ENCODE results near the gene CAMK1D.

The CAMK1D gene

GRCh38 chr10:12405342-12406320 lies 56.3 kb downstream of the CAMK1D start:
- DNase-seq = no peak

DNA sequence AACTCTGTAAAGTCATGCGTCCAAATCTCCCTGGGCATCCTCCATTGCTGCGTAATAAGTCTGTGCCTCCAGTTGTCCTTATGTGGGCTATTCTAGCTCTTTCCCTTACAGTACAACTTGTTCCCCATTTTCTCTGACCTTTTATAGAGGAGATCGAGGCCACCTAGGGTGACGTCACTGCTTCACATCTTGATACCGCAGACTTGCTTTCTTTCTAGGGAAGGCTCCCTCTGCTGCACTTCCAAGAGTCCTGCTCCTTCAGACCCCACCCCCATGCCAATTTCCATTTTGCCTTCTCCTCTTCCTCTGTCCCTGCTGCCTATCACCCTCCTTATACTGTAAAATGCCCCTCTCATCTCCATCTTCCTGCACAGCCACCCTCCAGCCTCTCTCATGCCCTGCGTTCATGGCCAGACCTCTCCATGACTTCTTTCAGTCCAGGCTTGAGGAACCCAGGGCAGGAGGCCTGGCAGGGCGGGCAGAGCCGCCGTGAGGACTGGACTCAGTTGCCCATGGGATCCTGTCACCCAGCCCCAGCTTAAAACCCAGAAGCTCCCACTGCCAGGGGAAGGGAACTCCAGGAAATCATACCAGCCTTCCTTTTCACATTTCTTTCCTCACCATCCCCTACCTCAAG lies 57.5 kb downstream of the CAMK1D start:
- DNase-seq = no peak

DNA sequence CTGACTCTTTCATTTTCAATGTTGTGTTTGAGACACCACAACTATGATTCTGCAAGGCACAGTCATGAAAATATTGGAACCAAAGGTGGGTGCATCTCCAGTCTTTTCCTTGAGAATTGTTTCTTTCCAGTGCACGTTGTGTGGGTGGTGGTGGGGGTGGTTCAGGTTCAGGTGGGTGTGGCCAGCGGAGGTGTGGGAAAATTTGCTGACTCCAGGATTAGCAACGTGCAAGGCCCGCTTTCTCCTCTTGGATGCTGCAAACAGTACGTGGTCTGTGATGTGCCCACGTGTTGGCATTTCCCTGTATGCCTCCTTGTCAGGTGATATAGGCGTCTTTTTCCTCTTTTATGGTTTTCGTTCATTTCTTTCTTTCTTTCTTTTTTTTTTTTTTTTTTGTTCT lies 59.1 kb downstream of the CAMK1D start:
- DNase-seq = no peak

DNA sequence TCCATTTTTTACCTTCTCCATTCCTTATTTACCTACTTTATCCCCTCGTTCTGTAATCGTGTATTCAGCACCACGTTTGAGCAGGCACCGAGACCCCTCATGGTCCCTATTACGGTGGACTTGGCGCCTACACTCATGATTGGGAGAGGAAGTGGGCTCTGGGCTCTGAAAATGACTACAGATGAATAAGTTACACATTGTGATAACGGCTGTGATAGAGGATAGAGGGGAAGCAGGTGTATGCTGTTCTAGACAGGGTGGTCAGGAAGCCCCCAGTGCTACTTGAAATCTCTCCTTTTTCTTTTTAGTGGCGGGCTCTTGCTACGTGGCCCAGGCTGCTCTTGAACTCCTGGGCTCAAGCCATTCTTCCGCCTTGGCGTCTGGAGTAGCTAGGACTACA lies 59.8 kb downstream of the CAMK1D start:
- no peak for DNase-seq

- DNase-seq = no peak
These were observed 60.3 kb downstream of the CAMK1D start for GRCh38 chr10:12409613-12410012.

- DNase-seq = no peak
These were observed 63.5 kb downstream of the CAMK1D start for GRCh38 chr10:12412666-12413368.

- no peak for DNase-seq
These were observed 64.0 kb downstream of the CAMK1D start for GRCh38 chr10:12413369-12413711.

DNA sequence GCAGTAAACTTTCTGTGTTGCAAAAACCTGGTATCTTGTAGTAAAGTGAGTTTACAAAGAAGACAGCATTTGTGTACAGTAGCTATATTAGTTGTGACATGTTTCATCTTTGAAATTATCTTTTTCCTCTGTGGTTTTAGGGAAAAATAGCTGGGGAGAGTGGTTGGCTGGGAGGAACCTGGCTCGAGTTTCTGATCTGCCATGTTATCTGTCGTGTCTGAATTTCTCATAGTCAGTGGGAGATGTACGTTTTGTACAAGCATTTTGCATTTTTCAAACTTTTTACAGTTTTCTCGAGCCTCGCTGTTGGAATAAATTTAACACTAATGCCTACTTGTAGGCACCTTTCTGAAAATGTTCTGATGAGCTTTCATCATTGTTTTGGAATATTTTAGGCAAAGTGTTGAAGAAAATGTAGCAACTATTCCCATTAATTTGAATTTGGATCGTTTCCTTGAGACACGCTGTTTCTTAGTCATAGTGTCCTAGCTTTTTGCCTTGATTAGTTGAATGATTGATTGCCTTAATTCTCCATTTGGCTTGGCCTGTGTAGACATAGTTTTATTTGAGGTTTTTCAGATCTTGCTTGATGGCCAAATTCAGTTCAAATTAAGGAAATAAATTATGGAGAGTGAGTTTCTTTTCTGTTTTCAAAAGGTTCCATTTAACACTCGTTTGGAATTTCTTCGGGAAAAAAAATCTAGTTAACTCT lies 65.1 kb downstream of the CAMK1D start:
- DNase-seq = no peak

GRCh38 chr10:12416344-12417050 lies 67.2 kb downstream of the CAMK1D start:
- peak; percentile 51 for DNase-seq

DNA sequence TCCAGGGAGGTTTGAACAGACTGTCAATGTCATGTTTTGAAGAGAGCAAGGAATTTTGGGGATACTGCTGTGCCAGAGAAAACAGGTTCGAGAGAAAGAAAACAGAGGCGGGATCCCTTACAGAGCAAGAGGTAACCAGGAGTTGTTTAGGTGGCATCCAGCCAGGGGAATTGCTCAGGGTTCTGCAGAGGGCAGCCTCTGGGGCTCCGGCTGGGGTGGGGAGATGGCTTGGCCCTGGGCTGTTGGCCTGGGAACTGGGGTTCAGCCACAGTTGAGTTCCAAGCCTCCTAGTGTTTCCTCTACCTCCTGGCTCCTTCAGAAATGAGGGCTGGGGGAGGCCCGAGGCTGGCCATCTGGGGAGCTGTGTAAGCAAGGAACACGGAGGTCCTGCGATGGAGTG lies 68.0 kb downstream of the CAMK1D start:
- DNase-seq = no peak

DNA sequence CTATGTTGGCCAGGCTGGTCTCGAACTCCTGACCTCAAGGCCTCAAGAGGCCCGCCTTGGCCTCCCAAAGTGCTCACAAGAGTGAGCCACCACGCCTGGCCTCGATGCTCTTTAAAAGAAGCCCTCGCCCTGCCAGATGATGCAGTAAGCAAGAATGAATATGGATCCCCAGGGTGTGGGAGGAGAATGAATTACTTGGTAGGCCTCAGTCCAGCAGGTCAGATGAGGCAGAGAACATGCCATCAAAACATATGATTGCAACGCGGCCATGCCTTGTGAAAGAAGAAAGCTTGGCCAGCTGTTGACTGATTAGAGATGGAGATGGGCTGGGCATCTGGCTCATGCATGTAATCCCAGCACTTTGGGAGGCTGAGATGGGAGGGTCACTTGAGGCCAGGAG lies 68.7 kb downstream of the CAMK1D start:
- no peak for DNase-seq

DNA sequence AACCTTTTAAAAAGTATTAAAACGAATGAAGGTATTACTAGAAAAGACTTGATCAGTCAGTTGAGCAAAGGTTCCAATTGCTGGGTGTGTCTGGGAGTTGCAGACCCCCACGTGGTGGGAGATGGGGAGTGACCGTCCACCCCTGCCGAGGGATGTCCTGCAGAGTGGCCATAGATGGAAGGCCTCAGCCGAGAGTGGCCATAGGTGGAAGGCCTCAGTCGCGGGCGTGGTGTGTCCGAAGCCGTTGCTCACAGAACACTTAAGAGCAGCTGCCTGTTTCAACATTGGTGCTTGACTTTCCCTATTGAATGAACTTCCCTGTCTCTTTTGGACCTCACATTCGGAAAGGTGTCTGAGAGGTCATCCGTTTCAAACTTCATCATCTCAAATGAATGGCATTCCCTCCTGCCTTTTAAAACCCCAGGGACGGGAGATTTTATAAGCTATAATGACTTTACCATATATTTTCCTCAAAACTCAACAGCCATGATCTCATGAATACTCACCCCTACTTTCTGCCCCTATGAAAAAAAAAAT lies 69.4 kb downstream of the CAMK1D start:
- DNase-seq = no peak

GRCh38 chr10:12419262-12419847 lies 70.0 kb downstream of the CAMK1D start:
- peak; percentile 51 for DNase-seq

DNA sequence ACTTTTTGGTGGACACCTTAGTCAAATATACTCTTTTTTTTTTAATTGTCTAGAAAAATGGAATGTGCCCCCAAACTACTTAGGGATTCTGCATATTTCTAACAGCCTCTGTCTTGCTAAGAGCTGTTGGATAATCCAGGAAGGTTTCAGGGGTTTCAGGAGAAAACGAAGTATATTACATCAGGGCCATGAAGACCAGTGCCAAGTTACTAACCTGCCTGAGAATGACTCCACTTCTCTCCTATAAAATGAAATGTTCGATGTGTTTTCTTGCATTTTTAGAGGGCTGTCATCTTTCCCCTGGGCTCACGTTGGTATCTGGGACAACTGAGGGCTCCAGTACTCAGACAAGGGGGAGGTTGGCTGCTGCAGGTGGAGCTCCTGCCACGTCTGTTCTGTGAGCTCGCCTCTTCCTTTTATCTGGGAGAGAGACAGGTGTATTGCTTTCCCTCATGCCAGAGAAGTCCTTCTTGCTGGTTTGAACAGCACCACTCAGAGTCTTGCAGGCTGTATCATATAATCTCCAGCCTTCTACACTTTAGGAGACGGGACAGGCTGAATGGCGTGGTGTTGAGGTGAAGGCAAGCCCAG lies 71.3 kb downstream of the CAMK1D start:
- DNase-seq = no peak

GRCh38 chr10:12422189-12422588 lies 72.8 kb downstream of the CAMK1D start:
- no peak for DNase-seq

DNA sequence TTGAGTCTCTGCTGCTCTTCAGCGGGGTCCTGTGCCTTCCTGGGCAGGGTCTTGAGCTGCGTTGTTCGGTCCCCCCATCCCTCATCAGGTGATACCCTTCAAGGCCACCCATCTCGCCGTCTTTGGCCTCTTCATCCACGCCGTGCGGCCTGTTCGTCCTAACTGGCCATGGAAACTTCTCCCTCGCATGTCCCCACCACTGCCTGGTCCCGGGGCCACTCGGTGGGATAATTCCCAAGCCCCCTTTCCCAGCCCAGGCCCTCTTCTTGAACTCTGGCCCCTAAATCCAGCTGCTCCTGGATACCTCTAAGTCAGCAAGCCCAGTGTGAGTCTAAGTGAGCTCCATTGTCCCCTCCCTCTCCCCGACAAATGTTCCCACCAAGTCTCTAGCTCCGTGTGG lies 74.5 kb downstream of the CAMK1D start:
- DNase-seq = no peak

DNA sequence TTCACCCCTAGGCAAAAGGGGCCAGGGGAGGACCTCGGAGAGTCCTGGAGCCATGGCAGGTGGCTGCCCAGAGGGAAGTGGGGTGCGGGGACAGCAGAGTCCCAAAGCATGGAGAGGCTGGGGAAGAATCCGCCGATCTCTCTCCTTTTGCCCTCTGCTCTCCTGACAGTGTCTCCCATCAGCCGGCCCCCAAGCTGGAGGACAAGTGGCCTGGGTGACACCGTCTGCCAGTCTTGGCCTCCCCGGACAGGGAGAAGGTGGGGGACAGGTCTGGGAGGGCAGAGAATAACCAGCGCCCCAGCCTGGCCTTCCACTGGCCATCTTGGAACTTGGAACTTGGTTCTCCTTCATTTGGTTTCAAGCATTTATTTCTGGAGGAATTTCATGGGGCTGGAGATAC lies 77.9 kb downstream of the CAMK1D start:
- DNase-seq = no peak

- no peak for DNase-seq
These were observed 79.2 kb downstream of the CAMK1D start for GRCh38 chr10:12428447-12429135.

DNA sequence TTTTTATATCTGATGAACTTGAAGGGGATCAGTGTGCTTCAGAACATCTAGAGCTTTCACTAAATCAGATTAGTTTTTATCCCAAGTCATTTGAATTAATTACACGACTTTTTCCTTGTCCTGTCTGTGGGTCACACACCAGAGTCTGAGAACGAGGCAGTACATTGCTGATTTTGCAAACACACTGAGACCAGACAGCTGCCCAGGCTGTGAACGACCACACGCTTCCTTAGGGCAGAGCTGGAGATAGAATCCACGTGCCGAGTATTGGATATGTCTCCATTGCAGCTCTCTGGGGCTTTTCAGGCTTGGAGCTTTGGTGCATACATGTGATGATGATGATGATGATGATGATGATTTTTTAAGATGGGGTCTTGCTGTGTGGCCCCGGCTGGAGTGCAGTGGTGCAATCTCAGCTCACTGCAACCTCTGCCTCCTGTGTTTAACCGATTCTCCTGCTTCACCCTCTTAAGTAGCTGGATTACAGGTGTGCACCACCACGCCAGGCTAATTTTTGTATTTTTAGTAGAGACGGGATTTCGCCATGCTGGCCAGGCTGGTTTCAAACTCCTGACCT lies 81.1 kb downstream of the CAMK1D start:
- no peak for DNase-seq

Data from hematopoietic multipotent progenitor cell treated with erythropoietin and hydrocortisone succinate and interleukin-3 and kit ligand, for 4 days (in vitro differentiated cells).